ENCODE measurements around the gene PRKCZ.

DNA sequence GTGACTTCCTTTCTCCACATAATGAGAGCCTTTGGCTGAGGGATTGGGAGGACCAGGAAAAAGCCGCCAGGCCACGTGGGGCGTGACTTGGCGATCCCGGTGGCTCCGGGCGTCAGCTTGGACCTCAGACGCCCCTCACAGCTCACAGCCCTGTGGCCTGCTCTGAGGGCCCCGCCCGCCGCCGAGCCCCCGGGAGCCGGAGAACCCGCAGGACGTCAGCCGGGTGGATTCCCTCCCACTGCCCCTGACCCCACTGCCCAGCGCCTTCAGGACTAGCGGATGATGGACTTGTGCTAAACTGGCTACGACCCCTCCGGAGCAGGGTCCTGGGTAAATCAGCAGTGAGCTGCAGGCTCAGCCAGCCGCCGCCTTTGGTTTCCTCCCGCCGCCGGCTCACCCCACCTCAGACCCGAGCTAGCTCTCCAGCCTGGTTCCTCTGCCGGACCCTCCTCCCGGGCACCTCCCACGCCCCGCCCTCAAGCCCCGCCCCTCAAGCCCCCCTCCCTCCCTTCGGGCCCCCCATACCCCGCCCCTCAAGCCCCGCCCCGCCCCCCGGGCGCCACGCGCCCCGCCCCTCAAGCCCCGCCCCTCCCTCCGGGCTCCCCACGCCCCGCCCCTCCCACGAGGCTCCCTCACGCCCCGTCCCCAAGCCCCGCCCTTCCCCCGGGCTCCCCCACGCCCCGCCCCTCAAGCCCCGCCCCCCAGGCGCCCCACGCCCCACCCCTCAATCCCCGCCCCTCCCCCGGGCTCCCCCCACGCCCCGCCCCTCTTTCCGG is 154.4 kb downstream of the PRKCZ start:
- TF ChIP-seq, protein P1, sequence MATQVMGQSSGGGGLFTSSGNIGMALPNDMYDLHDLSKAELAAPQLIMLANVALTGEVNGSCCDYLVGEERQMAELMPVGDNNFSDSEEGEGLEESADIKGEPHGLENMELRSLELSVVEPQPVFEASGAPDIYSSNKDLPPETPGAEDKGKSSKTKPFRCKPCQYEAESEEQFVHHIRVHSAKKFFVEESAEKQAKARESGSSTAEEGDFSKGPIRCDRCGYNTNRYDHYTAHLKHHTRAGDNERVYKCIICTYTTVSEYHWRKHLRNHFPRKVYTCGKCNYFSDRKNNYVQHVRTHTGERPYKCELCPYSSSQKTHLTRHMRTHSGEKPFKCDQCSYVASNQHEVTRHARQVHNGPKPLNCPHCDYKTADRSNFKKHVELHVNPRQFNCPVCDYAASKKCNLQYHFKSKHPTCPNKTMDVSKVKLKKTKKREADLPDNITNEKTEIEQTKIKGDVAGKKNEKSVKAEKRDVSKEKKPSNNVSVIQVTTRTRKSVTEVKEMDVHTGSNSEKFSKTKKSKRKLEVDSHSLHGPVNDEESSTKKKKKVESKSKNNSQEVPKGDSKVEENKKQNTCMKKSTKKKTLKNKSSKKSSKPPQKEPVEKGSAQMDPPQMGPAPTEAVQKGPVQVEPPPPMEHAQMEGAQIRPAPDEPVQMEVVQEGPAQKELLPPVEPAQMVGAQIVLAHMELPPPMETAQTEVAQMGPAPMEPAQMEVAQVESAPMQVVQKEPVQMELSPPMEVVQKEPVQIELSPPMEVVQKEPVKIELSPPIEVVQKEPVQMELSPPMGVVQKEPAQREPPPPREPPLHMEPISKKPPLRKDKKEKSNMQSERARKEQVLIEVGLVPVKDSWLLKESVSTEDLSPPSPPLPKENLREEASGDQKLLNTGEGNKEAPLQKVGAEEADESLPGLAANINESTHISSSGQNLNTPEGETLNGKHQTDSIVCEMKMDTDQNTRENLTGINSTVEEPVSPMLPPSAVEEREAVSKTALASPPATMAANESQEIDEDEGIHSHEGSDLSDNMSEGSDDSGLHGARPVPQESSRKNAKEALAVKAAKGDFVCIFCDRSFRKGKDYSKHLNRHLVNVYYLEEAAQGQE (IDR thresholded peaks at IDR 0.05; ENCODE audit: insufficient replicate concordance, low read depth) = no peak
- no peak for TF ChIP-seq POLR2AphosphoS5 (IDR thresholded peaks at IDR 0.05; ENCODE audit: low read depth)

Measured in HL-60 (cell line).